Osteoblast (primary cell): ENCODE measurements around the gene PACS2. TPM values are rescaled to one million over a fixed set of nuclear protein-coding genes. Genes with fewer than 3 reads are reported as not detected.

Source experiments
- DNase-seq: peaks from one replicate; pipeline ENCODE4 v3.0.0; 2011; ENCODE audit warnings: low spot score, mixed read lengths; ENCODE audit not compliant: insufficient read length; ENCODE audit errors: missing footprints
- H2AFZ ChIP-seq: 2 replicates; pipeline ENCODE4 v1.6.0; 2011; ENCODE audit warnings: mild to moderate bottlenecking, low read length
- H3K27ac ChIP-seq: 2 replicates; pipeline ENCODE4 v1.5.1; 2011; ENCODE audit warnings: mild to moderate bottlenecking, low read depth, low read length, moderate library complexity
- H3K27me3 ChIP-seq: 2 replicates; pipeline ENCODE4 v1.6.0; 2012; ENCODE audit warnings: mild to moderate bottlenecking, control low read depth, inconsistent platforms, low read length, moderate library complexity; ENCODE audit not compliant: insufficient read depth
- H3K36me3 ChIP-seq: 2 replicates; pipeline ENCODE4 v1.5.1; 2011; ENCODE audit warnings: mild to moderate bottlenecking, low read length, control low read depth, moderate library complexity; ENCODE audit not compliant: insufficient read depth
- H3K4me1 ChIP-seq: 2 replicates; pipeline ENCODE4 v1.5.1; 2011; ENCODE audit warnings: mild to moderate bottlenecking, low read length, control low read depth, moderate library complexity; ENCODE audit not compliant: insufficient read depth
- H3K4me2 ChIP-seq: 2 replicates; pipeline ENCODE4 v1.6.0; 2011; ENCODE audit warnings: mild to moderate bottlenecking, low read length; ENCODE audit not compliant: insufficient read depth
- H3K4me3 ChIP-seq: fragments of 200-600 bp; sonication (generic); 3 replicates; pipeline ENCODE4 v1.5.1; 2012; ENCODE audit warnings: mild to moderate bottlenecking, low read length, inconsistent platforms; ENCODE audit not compliant: insufficient read depth
- H3K79me2 ChIP-seq: 2 replicates; pipeline ENCODE4 v1.6.0; 2012; ENCODE audit warnings: mild to moderate bottlenecking, low read length, control low read depth, inconsistent platforms; ENCODE audit not compliant: insufficient read depth
- H3K9me3 ChIP-seq: 2 replicates; pipeline ENCODE4 v1.5.1; 2011; ENCODE audit warnings: low read depth, low read length, control low read depth
- H4K20me1 ChIP-seq: 2 replicates; pipeline ENCODE4 v1.6.0; 2012; ENCODE audit warnings: mild to moderate bottlenecking, low read length, control low read depth; ENCODE audit not compliant: insufficient read depth
- CTCF ChIP-seq: IDR thresholded peaks from 2 replicates; pipeline ENCODE4 v1.5.1; 2011; ENCODE audit warnings: mild to moderate bottlenecking, low read depth, low read length, moderate library complexity; ENCODE audit errors: extremely low read depth
- total RNA-seq: library from RNA; depleted of rRNA; stranded (reverse); fragments of >200 nt; gene quantifications from 2 replicates; pipeline ENCODE4 v1.2.3, GENCODE V29; 2012

The PACS2 gene
- total RNA-seq, 1 donor: 81.1 TPM

GRCh38 chr14:105340821-105341733 lies 26.5 kb downstream of the PACS2 start:
- Histone ChIP-seq H3K36me3 (no peaks in the 10 kb centered on the region), H3K4me1 (no peaks in the 10 kb centered on the region), H3K79me2 (peaks cover 72% of the 10 kb centered on the region), H3K27me3 (no peaks in the 10 kb centered on the region), H3K9me3 (no peaks in the 10 kb centered on the region), H3K27ac (no peak overlapping the region), H2AFZ (no peak overlapping the region), H4K20me1 (peaks cover 43% of the 10 kb centered on the region), H3K4me2 (no peak overlapping the region), H3K4me3 (no peak overlapping the region)
- DNase-seq: no peak
- TF ChIP-seq CTCF: no peak

- no peak overlapping the region for H3K4me2 ChIP-seq
- H3K27ac ChIP-seq: no peak overlapping the region
- H3K79me2 ChIP-seq: peaks cover 51% of the 10 kb centered on the region
- H4K20me1 ChIP-seq: peaks cover 32% of the 10 kb centered on the region
- no peak for TF ChIP-seq CTCF
- no peak for DNase-seq
- H3K36me3 ChIP-seq: no peaks in the 10 kb centered on the region
- H3K27me3 ChIP-seq: no peaks in the 10 kb centered on the region
- no peaks in the 10 kb centered on the region for H3K9me3 ChIP-seq
- no peak overlapping the region for H2AFZ ChIP-seq
- H3K4me3 ChIP-seq: no peak overlapping the region
- H3K4me1 ChIP-seq: no peaks in the 10 kb centered on the region
Observed at GRCh38 chr14:105343194-105343593, 28.6 kb downstream of the PACS2 start.

GRCh38 chr14:105346200-105346533 lies 31.6 kb downstream of the PACS2 start:
- no peak for TF ChIP-seq CTCF
- Histone ChIP-seq H3K9me3 (no peaks in the 10 kb centered on the region), H3K4me3 (no peak overlapping the region), H3K4me1 (no peaks in the 10 kb centered on the region), H3K79me2 (peaks cover 35% of the 10 kb centered on the region), H3K36me3 (no peaks in the 10 kb centered on the region), H3K27ac (no peak overlapping the region), H2AFZ (no peak overlapping the region), H3K4me2 (no peak overlapping the region), H4K20me1 (peaks cover 17% of the 10 kb centered on the region), H3K27me3 (no peaks in the 10 kb centered on the region)
- DNase-seq: no peak

GRCh38 chr14:105346876-105347586 lies 32.5 kb downstream of the PACS2 start:
- H3K27ac ChIP-seq: no peak overlapping the region
- peaks cover 30% of the 10 kb centered on the region for H3K79me2 ChIP-seq
- peaks cover 1% of the 10 kb centered on the region for H3K4me1 ChIP-seq
- H4K20me1 ChIP-seq: peaks cover 18% of the 10 kb centered on the region
- no peak overlapping the region for H2AFZ ChIP-seq
- no peaks in the 10 kb centered on the region for H3K36me3 ChIP-seq
- H3K9me3 ChIP-seq: no peaks in the 10 kb centered on the region
- no peak for DNase-seq
- H3K4me3 ChIP-seq: no peak overlapping the region
- no peak overlapping the region for H3K4me2 ChIP-seq
- H3K27me3 ChIP-seq: no peaks in the 10 kb centered on the region
- TF ChIP-seq CTCF: no peak
